ENCODE data around the gene TGFB1.
A peak's percentile ranks its signal among the peaks of the same experiment; 100 is the strongest.

Gene TGFB1

GRCh38 chr19:41353466-41354342 lies at the start of gene TGFB1:
Gene TGFB1, minus strand, starts transcription at chr19:41353922. Its CDS starts 878 bp downstream, at chr19:41353044.
- peaks cover 19% of the 10 kb centered on the region; the same call in 1 of the 2 replicates for H4K20me1 ChIP-seq (ENCODE audit: control insufficient read depth, insufficient read depth, low read depth, low read length)
- H3K79me2 ChIP-seq (ENCODE audit: control insufficient read depth, low read length): peaks cover 53% of the 10 kb centered on the region
- peak within 1 kb of the TSS; percentile 73 for H3K27ac ChIP-seq (ENCODE audit: low read depth, low read length)
- H3K36me3 ChIP-seq (ENCODE audit: control insufficient read depth, low read length): peaks cover 40% of the 10 kb centered on the region
- H3K4me2 ChIP-seq (ENCODE audit: low read length): peak within 1 kb of the TSS; percentile 72
- no peaks in the 10 kb centered on the region for H3K9me3 ChIP-seq (ENCODE audit: control insufficient read depth, insufficient read depth, low read length)
- no peaks in the 10 kb centered on the region for H3K9me2 ChIP-seq (replicated peaks; ENCODE audit: control insufficient read depth, low read length)
- peaks cover 27% of the 10 kb centered on the region for H3K4me1 ChIP-seq (ENCODE audit: control insufficient read depth, low read length)
- TF ChIP-seq CTCF (IDR thresholded peaks at IDR 0.05; ENCODE audit: low read depth, low read length, poor library complexity, severe bottlenecking) (peak; percentile 90), EZH2phosphoT487 (IDR thresholded peaks at IDR 0.05; ENCODE audit: borderline replicate concordance, low read length) (no peak)
- H3K4me3 ChIP-seq (ENCODE audit: low read length): peak within 1 kb of the TSS; percentile 94
- no peaks in the 10 kb centered on the region for H3K27me3 ChIP-seq (ENCODE audit: control insufficient read depth, low read length)
- no peaks in the 10 kb centered on the region; the same call in 1 of the 2 replicates for H3F3A ChIP-seq (ENCODE audit: control insufficient read depth, insufficient read depth)

GRCh38 chr19:41402010-41402409 lies 48.3 kb upstream of the TGFB1 start:
- no peaks in the 10 kb centered on the region for H4K20me1 ChIP-seq (ENCODE audit: control insufficient read depth, insufficient read depth, low read depth, low read length)
- H3K4me1 ChIP-seq (ENCODE audit: control insufficient read depth, low read length): peaks cover 10% of the 10 kb centered on the region
- no peaks in the 10 kb centered on the region for H3K9me2 ChIP-seq (replicated peaks; ENCODE audit: control insufficient read depth, low read length)
- no peaks in the 10 kb centered on the region for H3K9me3 ChIP-seq (ENCODE audit: control insufficient read depth, insufficient read depth, low read length)
- peaks cover 4% of the 10 kb centered on the region; the same call in 1 of the 2 replicates for H3K36me3 ChIP-seq (ENCODE audit: control insufficient read depth, low read length)
- TF ChIP-seq EZH2phosphoT487 (IDR thresholded peaks at IDR 0.05; ENCODE audit: borderline replicate concordance, low read length) (no peak), CTCF (IDR thresholded peaks at IDR 0.05; ENCODE audit: low read depth, low read length, poor library complexity, severe bottlenecking) (no peak)
- no peak overlapping the region for H3K4me3 ChIP-seq (ENCODE audit: low read length)
- H3K27me3 ChIP-seq (ENCODE audit: control insufficient read depth, low read length): no peaks in the 10 kb centered on the region
- peaks cover 18% of the 10 kb centered on the region for H3K79me2 ChIP-seq (ENCODE audit: control insufficient read depth, low read length)
- no peaks in the 10 kb centered on the region for H3F3A ChIP-seq (ENCODE audit: control insufficient read depth, insufficient read depth)
- H3K27ac ChIP-seq (ENCODE audit: low read depth, low read length): no peak overlapping the region
- no peak overlapping the region for H3K4me2 ChIP-seq (ENCODE audit: low read length)

GRCh38 chr19:41401483-41401882 lies 47.8 kb upstream of the TGFB1 start:
- Histone ChIP-seq H3K9me2 (replicated peaks; ENCODE audit: control insufficient read depth, low read length) (no peaks in the 10 kb centered on the region), H3K27me3 (ENCODE audit: control insufficient read depth, low read length) (no peaks in the 10 kb centered on the region), H3K27ac (ENCODE audit: low read depth, low read length) (no peak overlapping the region), H3K79me2 (ENCODE audit: control insufficient read depth, low read length) (peaks cover 24% of the 10 kb centered on the region), H4K20me1 (ENCODE audit: control insufficient read depth, insufficient read depth, low read depth, low read length) (no peaks in the 10 kb centered on the region), H3K36me3 (ENCODE audit: control insufficient read depth, low read length) (peaks cover 4% of the 10 kb centered on the region; the same call in 1 of the 2 replicates), H3K4me1 (ENCODE audit: control insufficient read depth, low read length) (peaks cover 9% of the 10 kb centered on the region), H3K4me2 (ENCODE audit: low read length) (no peak overlapping the region), H3K4me3 (ENCODE audit: low read length) (no peak overlapping the region), H3F3A (ENCODE audit: control insufficient read depth, insufficient read depth) (no peaks in the 10 kb centered on the region), H3K9me3 (ENCODE audit: control insufficient read depth, insufficient read depth, low read length) (no peaks in the 10 kb centered on the region)
- TF ChIP-seq EZH2phosphoT487 (IDR thresholded peaks at IDR 0.05; ENCODE audit: borderline replicate concordance, low read length): no peak
- no peak for TF ChIP-seq CTCF (IDR thresholded peaks at IDR 0.05; ENCODE audit: low read depth, low read length, poor library complexity, severe bottlenecking)

All from DOHH2 (cell line).